SK-N-SH (cell line): ENCODE measurements around the gene FKRP. TPM values are rescaled to one million over a fixed set of nuclear protein-coding genes. Genes with fewer than 3 reads are reported as not detected.

Source experiments
- CTCF ChIA-PET: fragments of 300-600, 350-600 bp; formaldehyde crosslinking; extraction: SDS; loops from one replicate; lab custom pipeline; 2021; lab: Yijun Ruan, JAX
- POLR2A ChIA-PET: fragments of 350-600 bp; sonication (Branson Sonifier 250); formaldehyde crosslinking; extraction: SDS; loops from one replicate; lab custom pipeline; 2020; ENCODE audit warnings: antibody characterized with exemption, inconsistent platforms; lab: Yijun Ruan, JAX
- DNase-seq: peaks from one replicate; pipeline ENCODE4 v3.0.0; 2012
- H2AFZ ChIP-seq: fragments of 200-600 bp; sonication (generic); 2 replicates; pipeline ENCODE4 v1.8.1; 2016; ENCODE audit warnings: antibody characterized with exemption, mild to moderate bottlenecking, low read depth
- H3F3A ChIP-seq: fragments of 200-600 bp; sonication (generic); replicated peaks from 2 replicates; pipeline ENCODE3; 2016; ENCODE audit warnings: antibody characterized with exemption, mild to moderate bottlenecking; ENCODE audit not compliant: insufficient read depth
- H3K27ac ChIP-seq, 2 experiments: fragments of 200-500 bp in 1 of 2; fragments of 200-600 bp in 1 of 2; sonication (Bioruptor generic) in 1 of 2; sonication (generic), shearing (Covaris generic) in 1 of 2; 2 replicates each; pipeline versions ENCODE4 v1.5.1 to v1.6.1; 2014 to 2016; ENCODE audit warnings: low read depth in 2 of 2, inconsistent platforms in 1 of 2, low read length in 1 of 2, mild to moderate bottlenecking in 1 of 2, mixed read lengths in 1 of 2
- H3K27me3 ChIP-seq: fragments of 200-600 bp; sonication (generic), shearing (Covaris generic); 2 replicates; pipeline ENCODE4 v1.6.1; 2016; ENCODE audit warnings: mixed run types; ENCODE audit not compliant: insufficient read depth
- H3K36me3 ChIP-seq, 2 experiments: fragments of 200-500 bp in 1 of 2; fragments of 200-600 bp in 1 of 2; sonication (Bioruptor generic) in 1 of 2; sonication (generic) in 1 of 2; replicated peaks in 1 of 2; 2 replicates each; pipeline versions ENCODE3 to v1.5.1; 2014 to 2016; ENCODE audit warnings: low read length in 1 of 2, mild to moderate bottlenecking in 1 of 2; ENCODE audit not compliant: insufficient read depth in 2 of 2, control insufficient read depth in 1 of 2
- H3K4me1 ChIP-seq, 2 experiments: fragments of 200-500 bp in 1 of 2; fragments of 200-600 bp in 1 of 2; sonication (Bioruptor generic) in 1 of 2; sonication (generic), shearing (Covaris generic) in 1 of 2; 2 replicates each; pipeline versions ENCODE4 v1.5.1 to v1.6.1; 2014 to 2016; ENCODE audit warnings: low read depth in 1 of 2, low read length in 1 of 2, mixed run types in 1 of 2; ENCODE audit not compliant: insufficient read depth in 2 of 2, control insufficient read depth in 1 of 2
- H3K4me2 ChIP-seq: fragments of 200-600 bp; sonication (generic), shearing (Covaris generic); 2 replicates; pipeline ENCODE4 v1.6.1; 2017; ENCODE audit warnings: mixed run types
- H3K4me3 ChIP-seq, 2 experiments: fragments of 200-500 bp in 1 of 2; fragments of 200-600 bp in 1 of 2; sonication (Bioruptor generic) in 1 of 2; sonication (generic), shearing (Covaris generic) in 1 of 2; 2 replicates each; pipeline versions ENCODE4 v1.5.1 to v1.8.1; 2014 to 2016; ENCODE audit warnings: low read depth in 2 of 2, inconsistent platforms in 1 of 2, low read length in 1 of 2, mild to moderate bottlenecking in 1 of 2, mixed read lengths in 1 of 2, moderate library complexity in 1 of 2
- H3K79me2 ChIP-seq: fragments of 200-600 bp; sonication (generic); 2 replicates; pipeline ENCODE4 v1.8.1; 2017; ENCODE audit warnings: mild to moderate bottlenecking; ENCODE audit not compliant: insufficient read depth
- H3K9ac ChIP-seq: fragments of 200-600 bp; sonication (generic); 2 replicates; pipeline ENCODE4 v1.6.1; 2017; ENCODE audit warnings: mixed run types
- H3K9me2 ChIP-seq: fragments of 200-600 bp; sonication (generic); 2 replicates; pipeline ENCODE4 v1.6.1; 2017; ENCODE audit warnings: mixed run types
- H3K9me3 ChIP-seq: fragments of 200-600 bp; sonication (generic); 2 replicates; pipeline ENCODE4 v1.6.1; 2017; ENCODE audit warnings: mixed run types, mild to moderate bottlenecking, moderate library complexity
- H4K20me1 ChIP-seq: fragments of 200-600 bp; sonication (generic); 2 replicates; pipeline ENCODE4 v1.6.1; 2017; ENCODE audit warnings: mild to moderate bottlenecking, mixed run types; ENCODE audit not compliant: insufficient read depth
- CTCF ChIP-seq: fragments of 200-600 bp; sonication (generic); IDR thresholded peaks from 2 replicates; pipeline ENCODE4 v1.6.1; 2017; ENCODE audit warnings: antibody characterized with exemption, mild to moderate bottlenecking, moderate library complexity
- EP300 ChIP-seq, 2 experiments: IDR thresholded peaks; 2 replicates each; pipeline versions ENCODE4 v1.4.0 to v1.6.1; 2012; ENCODE audit warnings: borderline replicate concordance in 1 of 2, low read depth in 1 of 2, low read length in 1 of 2
- FOSL2 ChIP-seq: IDR thresholded peaks from 2 replicates; pipeline ENCODE4 v1.4.0; 2012; ENCODE audit warnings: low read depth, mild to moderate bottlenecking, moderate library complexity, borderline replicate concordance
- MXI1 ChIP-seq: IDR thresholded peaks from 2 replicates; pipeline ENCODE4 v1.6.1; 2012; ENCODE audit warnings: mild to moderate bottlenecking, low read depth, low read length, improper control_type of control experiment
- POLR2AphosphoS5 ChIP-seq: IDR thresholded peaks from 2 replicates; pipeline ENCODE4 v1.6.1; 2012; ENCODE audit warnings: low read depth, low read length
- RFX5 ChIP-seq: IDR thresholded peaks from 2 replicates; pipeline ENCODE4 v1.6.1; 2012; ENCODE audit warnings: mild to moderate bottlenecking, improper control_type of control experiment, low read length
- RXRA ChIP-seq: IDR thresholded peaks from 2 replicates; pipeline ENCODE4 v1.4.0; 2012; ENCODE audit warnings: low read depth, mild to moderate bottlenecking, borderline replicate concordance
- USF1 ChIP-seq: IDR thresholded peaks from 2 replicates; pipeline ENCODE4 v1.4.0; 2012; ENCODE audit warnings: low read depth, borderline replicate concordance
- WGBS: methylation state at CpG from one replicate; pipeline ENCODE4 v1.1.6; 2017; ENCODE audit warnings: low lambda C conversion rate; 5-methylcytosine and 5-hydroxymethylcytosine counted together
- polyA plus RNA-seq, 3 experiments: library from polyadenylated mRNA; depleted of rRNA; stranded (reverse); fragments of >200 nt; gene quantifications; 2 replicates each; pipeline ENCODE4 v1.2.3, GENCODE V29; 2012
- small RNA-seq, 7 experiments: library from RNA; depleted of rRNA; stranded (forward); fragments of <200 nt; gene quantifications; one replicate each; pipeline ENCODE3, GENCODE V24; 2012

The FKRP gene
- polyA plus RNA-seq, 1 of the 3 experiments (the other 2 are of a cell fraction) = 37.3 TPM

DNA sequence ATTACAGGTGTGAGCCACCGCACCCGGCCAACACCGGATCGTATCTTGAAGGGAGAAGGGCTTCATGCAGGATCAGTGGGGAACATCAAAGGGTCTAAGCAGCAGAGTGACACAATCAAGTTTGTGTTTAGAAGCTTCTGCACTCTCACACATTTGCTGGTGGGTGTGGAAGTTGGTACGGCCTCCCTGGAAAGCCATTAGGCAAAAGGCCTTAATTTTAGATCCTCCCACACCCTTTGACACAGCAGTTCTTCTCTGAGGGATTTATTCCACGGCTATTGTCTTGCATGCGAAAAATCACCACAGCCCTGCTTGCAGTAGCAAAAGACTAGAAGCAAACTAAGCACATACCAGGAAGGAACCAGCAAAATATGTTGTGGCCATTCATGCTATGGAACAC, 60.8 kb downstream of the FKRP start:
- POLR2A ChIA-PET = no interaction called here
- WGBS = 95% methylated on average over 7 of the region's 7 CpGs

More for the DNA sequence above, 60.8 kb downstream of the FKRP start:
- no peaks in the 10 kb centered on the region for H3K9me3 ChIP-seq
- no peaks in the 10 kb centered on the region for H4K20me1 ChIP-seq
- no peaks in the 10 kb centered on the region for H3K36me3 ChIP-seq
- no peaks in the 10 kb centered on the region for H3K4me1 ChIP-seq
- CTCF ChIA-PET = no interaction called here
- no peaks in the 10 kb centered on the region for H3F3A ChIP-seq
- H3K27me3 ChIP-seq = no peaks in the 10 kb centered on the region
- H3K79me2 ChIP-seq = no peaks in the 10 kb centered on the region
- H3K9me2 ChIP-seq = no peaks in the 10 kb centered on the region
- no peak overlapping the region for H3K9ac ChIP-seq
- no peak for DNase-seq
- no peak overlapping the region for H3K4me2 ChIP-seq
- H3K27ac ChIP-seq = no peak overlapping the region
- TF ChIP-seq POLR2AphosphoS5 = no peak
- no peak for TF ChIP-seq RXRA
- no peak for TF ChIP-seq CTCF
- no peak for TF ChIP-seq RFX5
- no peak for TF ChIP-seq MXI1
- TF ChIP-seq USF1 = no peak
- TF ChIP-seq EP300 (IDR thresholded peaks at IDR 0.05; ENCODE audit: borderline replicate concordance in 1 of 2, low read depth in 1 of 2, low read length in 1 of 2) = no peak
- no peak for TF ChIP-seq FOSL2
- no peak overlapping the region for H2AFZ ChIP-seq
- H3K4me3 ChIP-seq = no peak overlapping the region

Small RNAs within 50 kb of the gene (small RNA-seq; reads per million reads assigned to genes)
- 0 to 2.3 (median 0) reads per million in 7 experiments for gene MIR320E
- 0 reads per million in 7 experiments for gene RF00019

Other genes starting within 250 kb of the FKRP start
- gene CALM3, start 144.7 kb upstream of the FKRP start, polyA plus RNA-seq (2012; rRNA removed) = 445 and 495 TPM in 2 replicates
- gene PTGIR, start 121.0 kb upstream of the FKRP start, polyA plus RNA-seq (2012; rRNA removed) = 2.5 and 3.3 TPM in 2 replicates
- not detected in 2 replicates for gene GNG8, start 109.9 kb upstream of the FKRP start, polyA plus RNA-seq (2012; rRNA removed)
- gene DACT3, start 84.9 kb upstream of the FKRP start, polyA plus RNA-seq (2012; rRNA removed) = 9.5 and 10.6 TPM in 2 replicates
- gene PRKD2, start 28.9 kb upstream of the FKRP start, polyA plus RNA-seq (2012; rRNA removed) = 14.1 and 21.4 TPM in 2 replicates
- 73.1 and 92.8 TPM in 2 replicates for gene STRN4, start 393 bp downstream of the FKRP start, polyA plus RNA-seq (2012; rRNA removed)
- 76.7 and 80.4 TPM in 2 replicates for gene SLC1A5, start 42.5 kb downstream of the FKRP start, polyA plus RNA-seq (2012; rRNA removed)
- gene AP2S1, start 104.8 kb downstream of the FKRP start, polyA plus RNA-seq (2012; rRNA removed) = 380 and 565 TPM in 2 replicates
- gene ARHGAP35, start 114.9 kb downstream of the FKRP start, polyA plus RNA-seq (2012; rRNA removed) = 19.7 and 25.1 TPM in 2 replicates